MM.1S (cell line): ENCODE results near the gene GABRP.
A peak's percentile ranks its signal among the peaks of the same experiment; 100 is the strongest.

Experiments used
- DNase-seq: peaks from one replicate; pipeline ENCODE4 v3.0.0-alpha.2; 2015
- H2AFZ ChIP-seq: fragments of 300-600 bp; sonication (generic); 2 replicates; pipeline ENCODE4 v1.6.0; 2016; ENCODE audit warnings: antibody characterized with exemption, low read length
- H3F3A ChIP-seq: fragments of 300-600 bp; sonication (generic); 2 replicates; pipeline ENCODE4 v1.6.1; 2016; ENCODE audit warnings: mild to moderate bottlenecking, antibody characterized with exemption, low read length, moderate library complexity, mixed read lengths; ENCODE audit not compliant: insufficient read depth
- H3K27ac ChIP-seq: fragments of 300-600 bp; sonication (generic); 2 replicates; pipeline ENCODE4 v1.5.1; 2016; ENCODE audit warnings: mild to moderate bottlenecking, low read length
- H3K27me3 ChIP-seq: fragments of 300-600 bp; sonication (generic); replicated peaks from 2 replicates; pipeline ENCODE4 v1.6.0; 2016; ENCODE audit warnings: low read length; ENCODE audit not compliant: insufficient read depth
- H3K36me3 ChIP-seq: fragments of 300-600 bp; sonication (generic); replicated peaks from 2 replicates; pipeline ENCODE4 v1.6.1; 2016; ENCODE audit warnings: mild to moderate bottlenecking, low read length, mixed read lengths; ENCODE audit not compliant: insufficient read depth
- H3K4me1 ChIP-seq: fragments of 300-600 bp; sonication (generic); 2 replicates; pipeline ENCODE4 v1.6.1; 2016; ENCODE audit warnings: low read length, mixed read lengths
- H3K4me2 ChIP-seq: fragments of 300-600 bp; sonication (generic); 2 replicates; pipeline ENCODE4 v1.6.0; 2016; ENCODE audit warnings: low read depth, low read length
- H3K4me3 ChIP-seq: fragments of 300-600 bp; sonication (generic); 2 replicates; pipeline ENCODE4 v1.5.1; 2016; ENCODE audit warnings: low read length, mixed read lengths
- H3K79me2 ChIP-seq: fragments of 300-600 bp; sonication (generic); 2 replicates; pipeline ENCODE4 v1.6.1; 2016; ENCODE audit warnings: mixed run types, low read length, mixed read lengths
- H3K9ac ChIP-seq: fragments of 300-600 bp; sonication (generic); 2 replicates; pipeline ENCODE4 v1.6.1; 2016; ENCODE audit warnings: low read length, mixed read lengths
- H3K9me2 ChIP-seq: fragments of 300-600 bp; sonication (generic); replicated peaks from 2 replicates; pipeline ENCODE4 v1.6.1; 2016; ENCODE audit warnings: mild to moderate bottlenecking, low read length, mixed read lengths; ENCODE audit not compliant: insufficient read depth
- H3K9me3 ChIP-seq: fragments of 300-600 bp; sonication (generic); replicated peaks from 2 replicates; pipeline ENCODE4 v1.6.1; 2016; ENCODE audit warnings: mild to moderate bottlenecking, low read length, mixed read lengths; ENCODE audit not compliant: insufficient read depth
- H4K20me1 ChIP-seq: fragments of 300-600 bp; sonication (generic); 2 replicates; pipeline ENCODE4 v1.6.1; 2016; ENCODE audit warnings: mild to moderate bottlenecking, low read length, moderate library complexity, mixed read lengths; ENCODE audit not compliant: insufficient read depth
- CTCF ChIP-seq: fragments of 300-600 bp; sonication (generic); IDR thresholded peaks from 2 replicates; pipeline ENCODE4 v1.5.1; 2016; ENCODE audit warnings: antibody characterized with exemption, low read length, mixed read lengths
- EZH2 ChIP-seq: fragments of 300-600 bp; sonication (generic); optimal IDR thresholded peaks from 2 replicates; pipeline ENCODE3; 2017; ENCODE audit warnings: low read depth, mild to moderate bottlenecking, antibody characterized with exemption, low read length, mixed read lengths
- EZH2phosphoT487 ChIP-seq: fragments of 300-600 bp; sonication (generic); IDR thresholded peaks from 2 replicates; pipeline ENCODE4 v1.6.1; 2018; ENCODE audit warnings: antibody characterized with exemption, low read length

The GABRP gene

GRCh38 chr5:170805666-170806065 is 22.1 kb downstream of the GABRP start:
- no peak overlapping the region for H2AFZ ChIP-seq
- DNase-seq: no peak

GRCh38 chr5:170809551-170809950 is 26.0 kb downstream of the GABRP start:
- Histone ChIP-seq H3K36me3 (no peaks in the 10 kb centered on the region), H3K9me2 (no peaks in the 10 kb centered on the region), H3K4me1 (no peaks in the 10 kb centered on the region), H2AFZ (no peak overlapping the region), H3K27ac (no peak overlapping the region), H3K27me3 (no peaks in the 10 kb centered on the region), H3K9ac (no peak overlapping the region), H3K79me2 (no peaks in the 10 kb centered on the region), H4K20me1 (no peaks in the 10 kb centered on the region), H3K4me2 (no peak overlapping the region), H3F3A (no peaks in the 10 kb centered on the region), H3K9me3 (no peaks in the 10 kb centered on the region), H3K4me3 (no peak overlapping the region)
- DNase-seq: peak; percentile 76
- peak; percentile 60 for TF ChIP-seq CTCF
- TF ChIP-seq EZH2phosphoT487: no peak
- no peak for TF ChIP-seq EZH2

More at GRCh38 chr5:170805666-170806065, 22.1 kb downstream of the GABRP start:
- Histone ChIP-seq H3K4me1 (no peaks in the 10 kb centered on the region), H3K9me2 (no peaks in the 10 kb centered on the region), H3K4me2 (no peak overlapping the region), H4K20me1 (no peaks in the 10 kb centered on the region), H3K9ac (no peak overlapping the region), H3F3A (no peaks in the 10 kb centered on the region), H3K4me3 (no peak overlapping the region), H3K27me3 (no peaks in the 10 kb centered on the region), H3K27ac (no peak overlapping the region), H3K36me3 (no peaks in the 10 kb centered on the region), H3K79me2 (no peaks in the 10 kb centered on the region), H3K9me3 (no peaks in the 10 kb centered on the region)
- TF ChIP-seq EZH2phosphoT487 (no peak), EZH2 (no peak), CTCF (no peak)

- Histone ChIP-seq H3K4me3 (no peak overlapping the region), H4K20me1 (no peaks in the 10 kb centered on the region), H3K27me3 (no peaks in the 10 kb centered on the region), H3F3A (no peaks in the 10 kb centered on the region), H3K79me2 (no peaks in the 10 kb centered on the region), H3K36me3 (no peaks in the 10 kb centered on the region), H3K9ac (no peak overlapping the region), H3K27ac (no peak overlapping the region), H3K9me3 (no peaks in the 10 kb centered on the region), H3K9me2 (no peaks in the 10 kb centered on the region), H3K4me2 (no peak overlapping the region), H3K4me1 (no peaks in the 10 kb centered on the region), H2AFZ (no peak overlapping the region)
- no peak for TF ChIP-seq EZH2phosphoT487
- no peak for TF ChIP-seq CTCF
- TF ChIP-seq EZH2: no peak
- no peak for DNase-seq
Observed at GRCh38 chr5:170811719-170812118, 28.2 kb downstream of the GABRP start.

- Histone ChIP-seq H3K4me2 (no peak overlapping the region), H3K9me3 (no peaks in the 10 kb centered on the region), H3K9ac (no peak overlapping the region), H3F3A (no peaks in the 10 kb centered on the region), H3K9me2 (no peaks in the 10 kb centered on the region), H3K4me3 (no peak overlapping the region), H3K4me1 (no peaks in the 10 kb centered on the region), H3K27ac (no peak overlapping the region), H2AFZ (no peak overlapping the region), H3K79me2 (no peaks in the 10 kb centered on the region), H3K36me3 (no peaks in the 10 kb centered on the region), H4K20me1 (no peaks in the 10 kb centered on the region), H3K27me3 (no peaks in the 10 kb centered on the region)
- TF ChIP-seq EZH2phosphoT487 (no peak), CTCF (no peak), EZH2 (no peak)
- DNase-seq: no peak
Observed at GRCh38 chr5:170813231-170813630, 29.7 kb downstream of the GABRP start.
